ENCODE results near the gene TBXAS1. TPM values are rescaled to one million over a fixed set of nuclear protein-coding genes. Genes with fewer than 3 reads are reported as not detected.

The TBXAS1 gene
- total and polyA plus RNA-seq, 2 of the 8 experiments (the other 6 are each of a cell fraction or from before 2014, with no cell fraction given): 0.86 to 2.1 TPM

DNA sequence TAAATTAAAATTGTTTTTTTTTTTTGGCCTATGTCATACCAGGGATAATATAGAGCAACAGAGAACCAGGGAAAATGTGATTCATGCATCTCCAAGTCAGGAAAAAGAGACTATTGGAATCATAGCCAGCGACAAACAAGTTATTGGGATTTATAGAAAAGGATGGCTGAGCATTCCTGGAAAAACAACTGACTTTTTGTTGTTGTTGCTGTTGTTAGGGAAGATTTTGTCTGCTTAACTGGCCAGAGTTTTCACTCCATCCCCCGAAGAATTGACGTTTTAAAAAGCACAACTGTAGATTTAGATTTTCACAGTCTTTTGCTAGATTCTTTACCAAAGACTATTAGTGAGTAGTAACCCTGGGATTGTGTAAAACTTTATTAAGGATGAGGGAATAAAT, 112.4 kb downstream of the TBXAS1 start (continued):
- TF ChIP-seq, protein P1, sequence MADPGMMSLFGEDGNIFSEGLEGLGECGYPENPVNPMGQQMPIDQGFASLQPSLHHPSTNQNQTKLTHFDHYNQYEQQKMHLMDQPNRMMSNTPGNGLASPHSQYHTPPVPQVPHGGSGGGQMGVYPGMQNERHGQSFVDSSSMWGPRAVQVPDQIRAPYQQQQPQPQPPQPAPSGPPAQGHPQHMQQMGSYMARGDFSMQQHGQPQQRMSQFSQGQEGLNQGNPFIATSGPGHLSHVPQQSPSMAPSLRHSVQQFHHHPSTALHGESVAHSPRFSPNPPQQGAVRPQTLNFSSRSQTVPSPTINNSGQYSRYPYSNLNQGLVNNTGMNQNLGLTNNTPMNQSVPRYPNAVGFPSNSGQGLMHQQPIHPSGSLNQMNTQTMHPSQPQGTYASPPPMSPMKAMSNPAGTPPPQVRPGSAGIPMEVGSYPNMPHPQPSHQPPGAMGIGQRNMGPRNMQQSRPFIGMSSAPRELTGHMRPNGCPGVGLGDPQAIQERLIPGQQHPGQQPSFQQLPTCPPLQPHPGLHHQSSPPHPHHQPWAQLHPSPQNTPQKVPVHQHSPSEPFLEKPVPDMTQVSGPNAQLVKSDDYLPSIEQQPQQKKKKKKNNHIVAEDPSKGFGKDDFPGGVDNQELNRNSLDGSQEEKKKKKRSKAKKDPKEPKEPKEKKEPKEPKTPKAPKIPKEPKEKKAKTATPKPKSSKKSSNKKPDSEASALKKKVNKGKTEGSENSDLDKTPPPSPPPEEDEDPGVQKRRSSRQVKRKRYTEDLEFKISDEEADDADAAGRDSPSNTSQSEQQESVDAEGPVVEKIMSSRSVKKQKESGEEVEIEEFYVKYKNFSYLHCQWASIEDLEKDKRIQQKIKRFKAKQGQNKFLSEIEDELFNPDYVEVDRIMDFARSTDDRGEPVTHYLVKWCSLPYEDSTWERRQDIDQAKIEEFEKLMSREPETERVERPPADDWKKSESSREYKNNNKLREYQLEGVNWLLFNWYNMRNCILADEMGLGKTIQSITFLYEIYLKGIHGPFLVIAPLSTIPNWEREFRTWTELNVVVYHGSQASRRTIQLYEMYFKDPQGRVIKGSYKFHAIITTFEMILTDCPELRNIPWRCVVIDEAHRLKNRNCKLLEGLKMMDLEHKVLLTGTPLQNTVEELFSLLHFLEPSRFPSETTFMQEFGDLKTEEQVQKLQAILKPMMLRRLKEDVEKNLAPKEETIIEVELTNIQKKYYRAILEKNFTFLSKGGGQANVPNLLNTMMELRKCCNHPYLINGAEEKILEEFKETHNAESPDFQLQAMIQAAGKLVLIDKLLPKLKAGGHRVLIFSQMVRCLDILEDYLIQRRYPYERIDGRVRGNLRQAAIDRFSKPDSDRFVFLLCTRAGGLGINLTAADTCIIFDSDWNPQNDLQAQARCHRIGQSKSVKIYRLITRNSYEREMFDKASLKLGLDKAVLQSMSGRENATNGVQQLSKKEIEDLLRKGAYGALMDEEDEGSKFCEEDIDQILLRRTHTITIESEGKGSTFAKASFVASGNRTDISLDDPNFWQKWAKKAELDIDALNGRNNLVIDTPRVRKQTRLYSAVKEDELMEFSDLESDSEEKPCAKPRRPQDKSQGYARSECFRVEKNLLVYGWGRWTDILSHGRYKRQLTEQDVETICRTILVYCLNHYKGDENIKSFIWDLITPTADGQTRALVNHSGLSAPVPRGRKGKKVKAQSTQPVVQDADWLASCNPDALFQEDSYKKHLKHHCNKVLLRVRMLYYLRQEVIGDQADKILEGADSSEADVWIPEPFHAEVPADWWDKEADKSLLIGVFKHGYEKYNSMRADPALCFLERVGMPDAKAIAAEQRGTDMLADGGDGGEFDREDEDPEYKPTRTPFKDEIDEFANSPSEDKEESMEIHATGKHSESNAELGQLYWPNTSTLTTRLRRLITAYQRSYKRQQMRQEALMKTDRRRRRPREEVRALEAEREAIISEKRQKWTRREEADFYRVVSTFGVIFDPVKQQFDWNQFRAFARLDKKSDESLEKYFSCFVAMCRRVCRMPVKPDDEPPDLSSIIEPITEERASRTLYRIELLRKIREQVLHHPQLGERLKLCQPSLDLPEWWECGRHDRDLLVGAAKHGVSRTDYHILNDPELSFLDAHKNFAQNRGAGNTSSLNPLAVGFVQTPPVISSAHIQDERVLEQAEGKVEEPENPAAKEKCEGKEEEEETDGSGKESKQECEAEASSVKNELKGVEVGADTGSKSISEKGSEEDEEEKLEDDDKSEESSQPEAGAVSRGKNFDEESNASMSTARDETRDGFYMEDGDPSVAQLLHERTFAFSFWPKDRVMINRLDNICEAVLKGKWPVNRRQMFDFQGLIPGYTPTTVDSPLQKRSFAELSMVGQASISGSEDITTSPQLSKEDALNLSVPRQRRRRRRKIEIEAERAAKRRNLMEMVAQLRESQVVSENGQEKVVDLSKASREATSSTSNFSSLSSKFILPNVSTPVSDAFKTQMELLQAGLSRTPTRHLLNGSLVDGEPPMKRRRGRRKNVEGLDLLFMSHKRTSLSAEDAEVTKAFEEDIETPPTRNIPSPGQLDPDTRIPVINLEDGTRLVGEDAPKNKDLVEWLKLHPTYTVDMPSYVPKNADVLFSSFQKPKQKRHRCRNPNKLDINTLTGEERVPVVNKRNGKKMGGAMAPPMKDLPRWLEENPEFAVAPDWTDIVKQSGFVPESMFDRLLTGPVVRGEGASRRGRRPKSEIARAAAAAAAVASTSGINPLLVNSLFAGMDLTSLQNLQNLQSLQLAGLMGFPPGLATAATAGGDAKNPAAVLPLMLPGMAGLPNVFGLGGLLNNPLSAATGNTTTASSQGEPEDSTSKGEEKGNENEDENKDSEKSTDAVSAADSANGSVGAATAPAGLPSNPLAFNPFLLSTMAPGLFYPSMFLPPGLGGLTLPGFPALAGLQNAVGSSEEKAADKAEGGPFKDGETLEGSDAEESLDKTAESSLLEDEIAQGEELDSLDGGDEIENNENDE (IDR thresholded peaks at IDR 0.05; ENCODE audit: insufficient replicate concordance, low read length): no peak
- no peak for TF ChIP-seq SP2 (IDR thresholded peaks at IDR 0.05; ENCODE audit: low read length)
- TF ChIP-seq TEAD4 (IDR thresholded peaks at IDR 0.05; ENCODE audit: low read depth, low read length): no peak
- no peak for TF ChIP-seq SUZ12 (IDR thresholded peaks at IDR 0.05; ENCODE audit: low read length)
- no peak for TF ChIP-seq CHD1 (IDR thresholded peaks at IDR 0.05; ENCODE audit: low read depth, low read length)
- no peak for TF ChIP-seq BCL11A (IDR thresholded peaks at IDR 0.05; ENCODE audit: low read depth in 2 of 2, low read length in 2 of 2)
- no peak for TF ChIP-seq KDM1A (IDR thresholded peaks at IDR 0.05; ENCODE audit: borderline replicate concordance, low read length)
- TF ChIP-seq EZH2 (IDR thresholded peaks at IDR 0.05; ENCODE audit: low read depth, low read length, severe bottlenecking): no peak
- TF ChIP-seq EP300 (IDR thresholded peaks at IDR 0.05; ENCODE audit: borderline replicate concordance in 1 of 2, low read depth in 2 of 2, low read length in 2 of 2): no peak
- no peak for TF ChIP-seq ZNF274 (IDR thresholded peaks at IDR 0.05; ENCODE audit: borderline replicate concordance, extremely low read depth, low read length)
- no peak for TF ChIP-seq NANOG (IDR thresholded peaks at IDR 0.05; ENCODE audit: insufficient read depth, low read depth, low read length, poor library complexity, severe bottlenecking)
- no peak for TF ChIP-seq SIRT6 (IDR thresholded peaks at IDR 0.05; ENCODE audit: low read length)

Measured in H1 (cell line).